Testis (tissue), 3 donors: ENCODE results near the gene RAP1GAP2. TPM values are rescaled to one million over a fixed set of nuclear protein-coding genes. Genes with fewer than 3 reads are reported as not detected.
"Not testable (repeated sequence)": the region's sequence is repeated elsewhere in the genome, so short reads cannot be mapped to it uniquely, and the experiment has no call there.

Experiments used
- DNase-seq: peaks from one replicate; pipeline ENCODE4 v3.0.0-alpha.2; 2019
- H3K27ac ChIP-seq, 2 donors: fragments of 200-600 bp; sonication (generic); one replicate each; pipeline ENCODE4 v1.5.1; 2019
- H3K27me3 ChIP-seq: fragments of 200-600 bp; sonication (generic); one replicate; pipeline ENCODE4 v1.5.1; 2019
- H3K36me3 ChIP-seq: fragments of 200-600 bp; sonication (generic); one replicate; pipeline ENCODE4 v1.5.1; 2017; ENCODE audit warnings: low read depth; ENCODE audit errors: missing control alignments
- H3K4me1 ChIP-seq: fragments of 200-600 bp; sonication (generic); one replicate; pipeline ENCODE4 v1.5.1; 2019
- H3K4me3 ChIP-seq, 2 donors: fragments of 200-600 bp; sonication (generic); one replicate each; pipeline ENCODE4 v1.5.1; 2017 to 2019
- H3K9me3 ChIP-seq: fragments of 200-600 bp; sonication (generic); one replicate; pipeline ENCODE4 v1.5.1; 2017
- CTCF ChIP-seq, 3 experiments: fragments of 450-650 bp in 2 of 3; fragments of 200-600 bp in 1 of 3; sonication (generic) in 1 of 3; IDR thresholded peaks; one replicate each; pipeline ENCODE4 v1.5.1; 2016 to 2019; ENCODE audit warnings: antibody characterized with exemption in 3 of 3, mild to moderate bottlenecking in 2 of 3, moderate library complexity in 1 of 3
- POLR2A ChIP-seq: fragments of 450-650 bp; IDR thresholded peaks from one replicate; pipeline ENCODE4 v1.6.1; 2017; ENCODE audit warnings: antibody characterized with exemption, mild to moderate bottlenecking, moderate library complexity
- WGBS, 2 donors: methylation state at CpG; one replicate each; pipeline ENCODE4 v1.1.5; 2018; 5-methylcytosine and 5-hydroxymethylcytosine counted together
- intact Hi-C: fragments of 100-400 bp; cut with DNase I; formaldehyde crosslinking; loops from one replicate; pipeline ENCODE4 v1.15.1; 2023; ENCODE audit warnings: low total_unique reads
- polyA plus RNA-seq: library from polyadenylated mRNA; stranded (reverse); fragments of 350-450 nt; fragmentation: Illumina TruSeq; extraction: RNeasy Lipid Tissue Mini Kit (QIAGEN cat#74804); gene quantifications from one replicate; pipeline ENCODE4 v1.2.3, GENCODE V29; 2014; ENCODE audit warnings: low read depth, low replicate concordance; ENCODE audit not compliant: insufficient read depth
- total RNA-seq, 2 donors: library from RNA; depleted of rRNA; stranded (reverse); fragments of >200 nt; gene quantifications; one replicate each; pipeline ENCODE4 v1.2.3, GENCODE V29; 2016

RAP1GAP2 gene
- total and polyA plus RNA-seq, 3 donors from 2014 or later = 10.4 to 21.7 (median 15.1) TPM

- H3K36me3 ChIP-seq = no peaks in the 10 kb centered on the region
- no peak overlapping the region for H3K4me3 ChIP-seq
- peaks cover 15% of the 10 kb centered on the region for H3K4me1 ChIP-seq
- DNase-seq = no peak
- no peak for TF ChIP-seq POLR2A
- no peak for TF ChIP-seq CTCF (IDR thresholded peaks at IDR 0.05)
- no peaks in the 10 kb centered on the region for H3K9me3 ChIP-seq
- H3K27ac ChIP-seq = no peak overlapping the region
- intact Hi-C loops = no loop called here
- WGBS, 2 donors = 81 to 88% methylated on average over 9 of the region's 9 CpGs
- no peaks in the 10 kb centered on the region for H3K27me3 ChIP-seq
These were observed 15.2 kb upstream of the RAP1GAP2 start for GRCh38 chr17:2780931-2781454.

- H3K4me3 ChIP-seq, intact Hi-C loops, DNase-seq, H3K9me3 ChIP-seq, H3K27ac ChIP-seq, H3K36me3 ChIP-seq, H3K27me3 ChIP-seq: not testable (repeated sequence)
- WGBS, 2 donors = 86 to 90% methylated on average over 13 to 15 of the region's 15 CpGs
- H3K4me1 ChIP-seq = peaks cover 15% of the 10 kb centered on the region
These were observed 14.6 kb upstream of the RAP1GAP2 start for GRCh38 chr17:2781598-2781997.

- no peak overlapping the region for H3K27ac ChIP-seq
- H3K4me3 ChIP-seq = no peak overlapping the region
- WGBS, 2 donors = 39 to 46% methylated on average over 6 of the region's 6 CpGs
- no peaks in the 10 kb centered on the region for H3K27me3 ChIP-seq
- TF ChIP-seq CTCF (IDR thresholded peaks at IDR 0.05) (no peak), POLR2A (no peak)
- intact Hi-C loops = no loop called here
- no peaks in the 10 kb centered on the region for H3K36me3 ChIP-seq
- DNase-seq = no peak
- no peaks in the 10 kb centered on the region for H3K9me3 ChIP-seq
- H3K4me1 ChIP-seq = peaks cover 12% of the 10 kb centered on the region
These were observed 14.2 kb upstream of the RAP1GAP2 start for GRCh38 chr17:2782055-2782454.

GRCh38 chr17:2783310-2784030, 12.8 kb upstream of the RAP1GAP2 start:
- no peak overlapping the region for H3K27ac ChIP-seq
- no peaks in the 10 kb centered on the region for H3K27me3 ChIP-seq
- intact Hi-C loops = no loop called here
- no peaks in the 10 kb centered on the region for H3K36me3 ChIP-seq
- no peaks in the 10 kb centered on the region for H3K9me3 ChIP-seq
- no peak for DNase-seq
- H3K4me1 ChIP-seq = peaks cover 11% of the 10 kb centered on the region
- 88 to 96% methylated on average over 4 of the region's 4 CpGs for WGBS, 2 donors
- H3K4me3 ChIP-seq = no peak overlapping the region
- TF ChIP-seq POLR2A = no peak
- no peak for TF ChIP-seq CTCF (IDR thresholded peaks at IDR 0.05)

GRCh38 chr17:2784864-2785263, 11.4 kb upstream of the RAP1GAP2 start:
- Histone ChIP-seq H3K9me3 (no peaks in the 10 kb centered on the region), H3K27ac (peak overlapping the region; percentile 50 to 54), H3K27me3 (no peaks in the 10 kb centered on the region), H3K4me3 (no peak overlapping the region), H3K36me3 (no peaks in the 10 kb centered on the region), H3K4me1 (peaks cover 11% of the 10 kb centered on the region)
- WGBS, 2 donors = 51 to 60% methylated on average over 4 to 8 of the region's 8 CpGs
- no peak for DNase-seq
- TF ChIP-seq CTCF (IDR thresholded peaks at IDR 0.05) = no peak
- no peak for TF ChIP-seq POLR2A
- intact Hi-C loops = no loop called here

- Histone ChIP-seq H3K27ac (peak overlapping the region; percentile 50 to 54), H3K4me1 (peaks cover 11% of the 10 kb centered on the region)
- DNase-seq = peak; percentile 58
- intact Hi-C loops, H3K4me3 ChIP-seq, H3K27me3 ChIP-seq, H3K9me3 ChIP-seq, H3K36me3 ChIP-seq: not testable (repeated sequence)
- WGBS, 2 donors = 21 to 38% methylated on average over 12 of the region's 12 CpGs
These were observed 10.9 kb upstream of the RAP1GAP2 start for GRCh38 chr17:2785376-2785775.
